NCI-H748 treated with DMSO at 0.1 percent for 48 hours (cell line): ENCODE measurements around the gene SPATA32.
"Not testable (repeated sequence)": the region's sequence is repeated elsewhere in the genome, so short reads cannot be mapped to it uniquely, and the experiment has no call there.

Source experiments
- DNase-seq: peaks from one replicate; lab custom pipeline; 2025; lab: John Stamatoyannopoulos, UW

SPATA32 gene

DNA sequence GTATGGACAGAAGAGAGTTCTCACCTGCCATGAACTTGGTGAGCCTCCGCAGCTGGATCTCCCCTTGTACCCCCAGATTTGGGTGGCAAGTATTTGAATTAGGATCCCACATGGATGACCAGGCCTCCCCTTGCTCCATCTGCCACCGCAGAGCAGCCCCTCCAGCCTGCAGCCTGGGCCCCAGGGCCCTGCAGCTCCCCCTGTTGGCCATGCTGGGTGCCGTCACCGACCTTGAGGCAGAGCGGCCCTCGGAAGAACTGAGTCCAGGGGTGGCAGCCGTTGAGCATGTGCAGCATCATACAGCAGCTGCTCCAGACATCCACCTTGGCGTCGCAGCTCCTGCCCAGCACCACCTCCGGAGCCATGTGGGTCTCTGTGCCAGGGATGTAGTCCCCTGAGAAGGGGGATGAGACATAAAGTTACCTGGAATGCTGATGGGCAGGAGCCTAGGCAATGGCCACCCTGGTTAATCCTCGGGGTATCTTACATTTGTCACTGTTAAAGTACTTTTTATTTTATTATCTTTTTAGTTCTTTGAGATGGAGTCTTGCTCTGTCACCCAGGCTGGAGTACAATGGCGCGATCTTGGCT is 9.0 kb upstream of the SPATA32 start:
- no peak for DNase-seq

DNA sequence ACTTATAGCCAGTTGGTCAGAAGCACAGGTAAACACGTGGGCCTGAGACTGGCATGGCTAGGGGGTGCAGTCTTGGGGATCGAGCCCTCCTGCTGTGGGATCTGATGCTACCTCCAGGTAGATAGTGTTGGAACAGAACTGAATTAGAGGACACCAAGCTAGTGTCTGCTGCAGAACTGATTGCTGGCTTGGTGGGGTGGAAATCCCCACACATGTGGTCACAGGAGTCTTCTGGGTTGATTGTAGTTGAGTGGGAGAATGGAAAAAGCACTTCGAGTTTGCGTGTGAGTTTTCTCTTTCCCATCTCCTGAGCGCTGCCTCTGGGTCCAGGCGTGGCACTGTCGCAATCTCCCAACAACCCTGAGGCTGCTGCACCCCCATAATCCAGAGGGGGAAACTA is 8.0 kb upstream of the SPATA32 start:
- DNase-seq: no peak

DNA sequence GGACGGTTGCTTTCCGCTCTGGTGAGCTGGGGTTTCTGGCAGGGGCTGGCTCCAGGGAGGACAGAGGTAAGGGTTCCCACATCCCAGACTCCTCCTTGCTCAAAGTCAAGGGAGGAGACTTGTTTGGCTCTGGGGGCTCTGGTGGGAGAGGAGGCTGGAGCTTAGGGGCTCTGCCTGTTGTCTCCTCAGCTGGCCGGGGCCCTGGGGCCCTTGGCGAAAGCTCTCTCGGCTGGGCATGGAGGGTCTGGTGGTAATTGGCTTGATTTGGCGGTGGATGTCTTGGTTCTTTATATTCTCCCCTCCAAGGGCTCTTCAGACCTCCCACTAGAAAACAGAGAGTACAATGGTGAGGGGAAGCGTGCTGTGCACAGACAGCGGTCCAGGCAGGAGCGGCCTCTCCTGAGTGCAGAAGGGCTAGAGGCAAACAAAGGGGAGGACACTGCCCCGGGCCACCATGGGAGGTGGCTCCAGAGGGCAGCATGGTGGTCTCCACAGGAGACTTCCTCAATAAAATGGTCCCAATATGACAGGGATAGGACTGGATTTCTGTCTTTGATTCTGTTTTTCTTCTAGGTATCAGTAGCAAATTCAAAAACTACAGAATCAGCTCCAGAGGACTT is 5.7 kb upstream of the SPATA32 start:
- DNase-seq: no peak

DNA sequence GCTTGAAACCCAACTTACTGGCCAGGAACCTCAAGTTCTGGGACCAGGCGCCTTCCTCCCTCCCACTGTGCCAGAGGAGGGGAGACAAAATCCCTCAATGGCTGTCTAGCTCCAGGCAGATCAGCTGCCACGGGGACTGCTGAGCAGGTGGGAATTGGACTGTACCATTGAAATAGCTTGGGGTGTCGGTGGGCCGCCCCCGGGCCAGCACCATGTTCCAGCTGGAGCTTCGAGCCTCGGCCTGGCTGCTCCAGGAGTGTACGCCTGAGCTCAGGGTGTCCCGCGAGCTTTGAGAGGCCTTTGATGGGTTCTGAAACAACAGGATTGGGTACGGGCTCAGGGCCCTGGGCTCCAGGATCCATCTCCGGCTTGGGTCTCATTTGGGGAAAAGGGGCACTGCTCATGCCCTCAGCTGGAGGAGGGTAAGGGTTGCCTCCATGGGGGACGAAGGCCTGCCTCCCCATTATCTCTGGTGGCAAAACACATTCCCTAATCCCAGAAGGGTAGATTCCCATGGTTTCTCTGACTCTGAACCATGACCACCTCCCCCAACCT is 4.6 kb upstream of the SPATA32 start:
- DNase-seq: no peak

DNA sequence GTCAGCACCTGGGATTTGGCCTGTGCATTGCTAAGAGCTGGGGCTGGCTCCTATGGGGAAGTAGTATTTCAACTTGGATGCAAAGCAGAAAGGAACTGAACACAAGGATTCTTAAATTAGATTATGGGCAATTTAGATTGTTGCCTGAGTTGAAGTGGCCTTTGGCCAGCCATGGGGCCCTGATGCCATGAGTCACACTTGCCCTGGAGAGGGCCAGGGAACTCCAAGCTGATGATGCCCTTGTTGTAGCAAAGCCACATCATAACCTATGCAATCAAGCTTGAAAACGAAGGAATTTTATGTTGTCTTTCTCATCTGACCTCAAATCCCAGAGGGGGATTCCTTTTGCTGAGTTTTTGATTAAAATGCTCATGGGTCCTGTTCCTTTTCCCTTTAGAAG is 3.9 kb upstream of the SPATA32 start:
- no peak for DNase-seq

DNA sequence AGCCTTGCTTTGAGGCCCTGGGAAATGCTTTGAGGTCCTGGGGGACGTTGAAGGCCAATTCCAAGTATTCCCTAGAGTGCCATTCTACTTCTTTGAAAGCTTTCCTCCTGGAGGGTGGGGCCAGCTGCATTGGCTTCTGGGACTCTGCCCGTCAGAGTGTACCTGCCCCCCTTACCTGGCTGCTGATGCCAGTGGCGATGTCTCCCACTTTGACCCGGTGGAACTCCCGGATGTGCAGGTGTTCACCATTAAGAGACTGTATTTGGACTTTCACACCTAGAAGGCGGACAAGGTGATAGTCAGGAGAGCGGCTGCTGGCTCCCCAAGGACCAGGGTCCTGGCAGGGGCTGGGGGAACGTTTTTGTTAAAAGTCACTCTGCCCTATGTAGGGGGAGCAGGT is 3.1 kb upstream of the SPATA32 start:
- no peak for DNase-seq

DNA sequence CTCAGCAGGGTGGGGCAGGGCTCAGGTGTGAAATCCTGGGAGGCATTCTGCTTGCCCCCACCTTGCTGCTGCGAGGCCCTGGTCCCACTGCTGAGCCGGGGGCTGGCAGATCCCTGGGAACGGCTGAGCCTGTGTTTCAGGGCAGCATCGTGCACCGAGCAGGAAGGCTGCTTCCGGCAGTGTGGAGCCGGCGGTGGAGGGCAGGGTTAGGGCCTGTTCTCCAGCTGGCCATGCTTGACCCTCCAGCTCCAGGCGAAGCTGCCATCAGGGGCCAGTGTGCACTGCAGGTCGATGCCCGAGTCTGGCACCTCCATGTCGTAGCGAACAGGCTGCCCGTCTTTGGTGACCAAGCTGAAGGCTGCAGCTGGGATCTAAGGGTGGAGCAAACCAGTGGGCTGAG is 2.5 kb upstream of the SPATA32 start:
- DNase-seq: no peak

DNA sequence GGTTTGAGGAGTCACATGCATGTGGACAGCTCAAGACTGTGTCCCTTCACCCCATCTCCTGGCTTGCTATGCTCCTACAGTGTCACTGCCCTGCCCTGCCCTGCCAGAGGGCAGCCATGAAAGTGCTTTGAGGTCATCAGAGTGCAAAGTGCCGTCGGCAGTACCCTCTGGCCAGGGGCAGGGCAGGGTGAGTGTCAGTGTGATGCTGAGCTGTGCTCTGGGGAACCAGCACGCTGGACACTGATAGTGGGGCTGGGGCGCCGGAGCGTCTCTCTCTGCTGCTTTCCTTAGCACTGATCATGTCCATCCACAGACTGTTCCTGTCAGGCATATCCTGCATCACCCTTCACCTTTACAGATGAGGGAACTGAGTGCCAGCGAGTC is 1.6 kb upstream of the SPATA32 start:
- DNase-seq: no peak

DNA sequence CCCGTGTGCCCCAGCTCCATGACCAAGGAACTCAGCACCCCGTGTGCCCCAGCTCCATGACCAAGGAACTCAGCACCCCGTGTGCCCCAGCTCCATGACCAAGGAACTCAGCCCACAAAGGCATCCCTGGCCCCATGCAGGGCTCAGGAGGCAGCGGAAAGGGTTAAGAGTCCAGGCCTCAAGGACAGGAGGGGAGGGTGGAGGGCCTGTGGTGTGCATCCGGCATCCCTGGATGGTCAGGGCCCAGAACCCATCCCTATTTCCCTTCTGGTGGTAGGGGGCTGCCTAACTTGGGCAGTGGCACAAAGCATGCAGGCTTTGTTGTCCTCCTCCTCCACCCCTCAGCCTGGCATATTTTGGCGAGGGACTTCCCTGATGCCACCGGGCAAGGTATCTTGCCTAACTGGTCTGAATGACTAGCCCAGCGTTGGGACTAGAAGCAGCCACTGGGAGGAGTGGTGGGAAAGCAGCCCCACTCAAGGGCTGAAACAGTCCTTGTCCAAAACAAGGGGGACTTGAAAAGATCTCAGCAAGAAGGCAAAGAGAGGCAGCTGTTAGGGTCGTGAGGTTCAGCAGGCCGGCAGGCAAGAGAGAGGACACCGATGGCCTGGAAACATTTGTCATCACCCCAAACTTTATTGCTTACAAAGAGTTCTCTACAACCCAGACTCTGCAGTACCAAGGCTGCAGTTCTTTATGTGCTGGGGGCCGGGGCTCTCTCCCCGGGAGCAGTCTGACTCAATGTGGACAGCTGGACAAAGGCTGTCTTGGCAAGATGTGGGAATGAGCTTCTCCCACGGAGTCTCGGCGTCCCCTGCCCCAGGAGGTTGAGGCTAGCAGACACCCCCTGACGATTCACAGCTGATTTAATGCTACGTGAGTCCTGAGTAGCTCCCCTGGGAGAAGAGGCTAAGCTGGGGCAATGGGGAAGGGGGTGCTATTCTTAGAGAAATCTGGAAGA is 902 bp upstream of the SPATA32 start:
- DNase-seq: no peak

DNA sequence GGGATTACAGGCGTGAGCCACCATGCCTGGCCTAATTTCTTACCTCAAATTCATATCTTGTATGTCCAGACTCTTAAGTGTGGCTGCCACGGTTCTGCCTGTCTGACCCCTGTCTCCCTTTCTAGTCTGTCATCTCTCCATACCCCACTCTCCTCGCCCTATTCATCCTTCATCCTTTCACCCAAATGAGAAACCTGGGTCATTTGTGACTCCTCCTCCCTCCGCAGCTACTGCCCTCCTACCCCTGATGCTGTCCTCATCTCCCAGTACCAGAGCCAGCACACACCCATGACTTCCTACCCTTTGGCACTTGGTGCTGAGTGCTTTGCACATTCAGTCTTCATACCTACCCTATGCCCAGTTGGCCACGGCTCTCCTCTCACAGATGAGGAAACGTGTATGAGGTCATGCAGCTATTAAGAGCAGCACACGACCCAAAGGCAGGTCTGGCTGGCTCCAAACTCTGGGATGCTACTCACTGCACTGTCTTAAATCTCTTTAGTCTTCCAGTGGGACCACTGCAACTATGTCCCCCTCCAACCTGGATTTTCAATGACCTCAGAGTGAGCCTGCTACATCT is 1.6 kb downstream of the SPATA32 start:
- DNase-seq: no peak

DNA sequence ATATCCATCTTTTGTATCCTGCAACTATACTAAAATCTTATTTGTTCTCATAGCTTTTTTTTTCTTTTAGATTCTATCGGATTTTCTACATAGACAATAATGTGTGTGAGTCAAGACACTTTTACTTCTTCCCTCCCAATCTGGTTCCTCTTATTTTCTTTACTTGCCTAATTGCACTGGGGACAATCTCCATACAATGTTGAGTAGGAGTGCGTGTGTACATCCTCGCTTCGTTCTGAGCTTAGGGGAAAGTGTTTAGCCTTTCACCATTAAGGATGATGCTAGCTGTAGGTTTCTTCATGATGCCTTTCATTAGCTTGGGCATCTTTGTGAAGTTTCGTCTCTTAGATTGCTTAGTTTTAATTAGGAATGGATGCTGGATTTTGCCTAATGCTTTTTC is 2.9 kb downstream of the SPATA32 start:
- DNase-seq: no peak

DNA sequence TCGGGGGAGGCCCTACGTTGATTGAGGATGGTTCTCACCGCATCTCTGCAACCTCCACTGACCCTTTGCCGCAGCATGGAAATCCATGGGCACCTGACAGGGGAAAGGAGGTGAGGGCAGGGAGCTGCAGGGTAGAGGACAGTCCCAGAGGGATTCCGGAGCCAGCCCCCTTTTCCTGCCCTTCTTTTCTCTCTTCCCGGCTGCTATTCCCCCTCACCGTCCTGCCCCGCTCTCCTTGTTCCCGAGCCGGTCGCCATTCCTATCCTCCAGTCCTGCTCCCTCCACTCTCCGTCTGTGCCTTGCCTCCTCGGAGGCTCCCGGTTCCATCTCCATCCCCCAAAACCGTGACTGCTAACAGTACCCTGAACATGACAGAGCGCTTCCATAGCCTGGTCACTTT is 4.8 kb downstream of the SPATA32 start:
- no peak for DNase-seq

DNA sequence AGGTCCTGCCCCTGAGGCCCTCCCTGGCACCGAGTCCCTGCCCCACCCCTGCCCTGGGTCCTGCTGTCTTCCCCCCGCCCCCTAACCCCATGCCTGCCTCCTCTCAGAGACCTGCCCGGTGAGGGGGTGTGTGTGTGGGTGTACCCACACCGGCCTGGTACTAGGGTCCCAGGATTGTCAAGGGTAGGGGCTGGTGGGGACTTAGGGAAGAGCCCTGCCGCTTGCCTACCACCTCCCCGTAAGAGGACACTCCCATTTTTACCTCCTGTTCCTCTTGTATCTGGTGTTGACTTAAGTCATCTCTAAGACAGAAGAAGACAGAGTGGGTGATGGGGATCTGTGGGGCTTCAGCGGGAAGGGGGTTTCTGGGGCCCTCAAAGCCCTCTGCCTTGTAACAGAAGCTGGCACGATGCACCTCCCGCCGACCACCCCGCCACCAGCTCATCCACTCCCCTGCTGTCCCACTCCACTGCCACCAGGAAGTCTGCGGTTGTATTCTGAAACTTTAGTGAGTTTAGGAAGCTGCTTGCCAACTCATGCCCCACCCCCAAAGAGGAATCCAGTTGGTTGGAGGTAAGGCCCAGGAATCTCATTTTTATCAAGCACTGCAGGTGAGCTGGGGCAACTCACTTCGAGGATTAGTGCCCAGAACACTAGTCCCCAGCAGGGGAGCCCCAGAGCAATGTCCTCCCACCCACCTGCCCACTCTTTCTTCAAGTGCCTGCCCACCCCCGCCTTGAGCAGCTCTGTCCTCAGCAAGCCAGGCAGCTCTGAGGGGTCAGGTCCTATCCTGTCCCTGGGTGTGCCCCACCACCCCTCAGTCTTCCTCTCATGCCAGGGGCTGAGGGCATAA is 5.6 kb downstream of the SPATA32 start:
- DNase-seq: no peak

DNA sequence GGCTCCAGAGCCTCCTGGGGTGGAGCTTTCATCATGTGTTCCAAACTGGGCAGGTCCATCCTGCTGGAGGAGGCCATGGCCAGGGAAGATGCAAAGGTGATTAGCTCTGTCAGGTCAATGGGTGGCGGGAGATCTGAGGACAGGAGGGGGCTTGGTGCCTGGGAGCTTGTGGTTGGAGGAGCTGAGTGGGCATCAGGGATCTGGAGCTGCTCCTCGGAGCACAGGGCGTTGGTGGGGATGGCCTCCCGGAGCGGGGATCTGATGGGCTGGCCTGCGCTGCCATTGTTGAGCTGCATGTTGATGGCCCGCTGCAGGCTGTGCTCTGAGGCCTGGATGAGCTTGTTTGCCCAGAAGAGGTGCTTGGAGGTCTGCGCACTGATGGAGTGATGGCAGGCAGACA is 6.5 kb downstream of the SPATA32 start:
- DNase-seq: no peak

DNA sequence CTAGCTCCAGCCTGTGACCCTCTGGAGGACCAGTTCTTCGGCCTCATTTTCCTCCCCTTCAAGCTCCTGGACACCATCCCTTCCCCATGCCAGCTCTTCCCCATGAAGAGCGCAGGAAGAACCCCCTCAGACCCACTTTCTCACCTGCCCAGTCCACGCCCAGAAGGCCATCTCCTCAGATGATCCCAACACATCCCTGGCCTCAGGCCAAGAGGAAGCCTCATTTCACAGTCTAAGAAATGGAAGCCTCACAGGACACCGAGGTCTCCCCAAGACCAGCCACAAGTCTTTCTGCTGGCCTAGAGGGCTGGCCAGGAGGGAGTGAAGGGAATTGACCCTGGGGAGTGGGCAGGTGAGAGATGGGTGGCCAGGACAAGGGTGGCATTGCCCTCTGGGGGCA is 8.0 kb downstream of the SPATA32 start:
- no peak for DNase-seq

DNA sequence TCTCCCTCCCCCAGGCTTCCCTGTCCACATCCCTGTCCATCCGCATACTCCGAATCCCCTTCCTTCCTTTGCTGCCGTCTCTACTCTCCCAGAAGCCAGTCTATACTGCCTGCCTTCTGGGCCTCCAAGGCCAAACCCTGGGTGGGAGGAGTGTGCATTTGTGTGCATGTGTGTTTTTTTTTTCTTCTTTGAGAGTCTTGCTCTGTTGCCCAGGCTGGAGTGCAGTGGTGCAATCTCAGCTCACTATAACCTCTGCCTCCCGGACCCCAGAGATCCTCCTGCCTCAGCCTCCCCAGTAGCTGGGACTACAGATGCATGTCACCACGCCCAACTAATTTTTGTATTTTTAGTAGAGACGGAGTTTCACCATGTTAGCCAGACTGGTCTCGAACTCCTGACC is 8.7 kb downstream of the SPATA32 start:
- DNase-seq: not testable (repeated sequence)

DNA sequence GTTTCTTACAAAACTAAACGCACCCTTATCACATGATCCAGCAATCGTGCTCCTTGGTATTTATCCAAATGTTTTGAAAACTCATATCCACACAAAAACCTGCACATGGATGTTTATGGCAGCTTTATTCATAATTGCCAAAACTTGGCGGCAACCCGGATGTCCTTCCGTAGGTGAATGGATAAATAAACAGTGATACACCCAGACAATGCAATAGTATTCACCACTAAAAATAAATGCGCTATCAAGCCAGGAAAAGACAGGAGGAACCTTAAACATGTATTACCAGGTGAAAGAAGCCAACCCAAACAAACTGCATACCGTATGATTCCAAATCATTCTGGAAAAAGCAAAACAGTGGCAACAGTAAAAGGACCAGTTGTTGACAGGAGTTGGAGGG is 10.0 kb downstream of the SPATA32 start:
- DNase-seq: no peak

DNA sequence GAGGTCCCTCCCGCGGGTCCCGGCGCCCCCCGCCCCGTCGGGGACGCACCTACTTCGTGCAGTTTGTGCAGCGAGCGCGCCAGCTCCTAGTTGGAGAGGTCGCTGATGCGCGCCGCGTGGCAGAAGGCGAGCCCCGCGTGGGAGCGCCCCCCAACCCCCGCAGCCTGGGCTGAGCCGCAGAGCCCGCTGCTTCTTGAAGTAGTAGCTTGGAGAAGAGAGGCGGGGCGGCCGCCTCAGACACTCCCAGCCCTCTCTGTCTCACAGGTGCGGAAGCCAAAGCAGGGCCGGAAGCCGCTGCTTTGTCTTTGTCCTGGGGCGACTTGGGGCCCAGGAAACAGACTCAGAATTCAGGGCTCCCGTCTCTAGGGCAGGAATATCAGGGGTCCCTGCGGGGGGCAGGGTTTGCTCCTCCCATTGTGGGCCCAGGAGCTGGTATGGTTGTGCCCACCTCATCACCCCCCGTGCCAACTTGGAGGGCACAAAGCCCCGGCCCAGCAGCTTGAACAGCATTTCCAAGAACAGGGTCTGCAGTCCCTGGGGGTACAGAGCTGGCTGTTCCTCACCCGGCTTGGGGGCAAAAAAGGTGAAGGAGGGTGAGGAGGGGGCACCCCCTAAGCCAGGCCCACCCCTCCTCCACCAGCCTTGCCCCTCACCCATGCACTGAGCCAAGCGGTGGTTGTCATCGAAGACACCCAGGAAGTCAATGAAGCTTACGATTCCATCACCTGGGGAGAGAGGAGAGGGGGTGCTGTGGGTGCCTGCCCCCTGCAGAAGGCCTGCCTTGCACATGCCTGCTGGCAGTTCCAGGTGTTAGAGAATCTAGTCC is 13.5 kb downstream of the SPATA32 start:
- DNase-seq: peak; percentile 7

DNA sequence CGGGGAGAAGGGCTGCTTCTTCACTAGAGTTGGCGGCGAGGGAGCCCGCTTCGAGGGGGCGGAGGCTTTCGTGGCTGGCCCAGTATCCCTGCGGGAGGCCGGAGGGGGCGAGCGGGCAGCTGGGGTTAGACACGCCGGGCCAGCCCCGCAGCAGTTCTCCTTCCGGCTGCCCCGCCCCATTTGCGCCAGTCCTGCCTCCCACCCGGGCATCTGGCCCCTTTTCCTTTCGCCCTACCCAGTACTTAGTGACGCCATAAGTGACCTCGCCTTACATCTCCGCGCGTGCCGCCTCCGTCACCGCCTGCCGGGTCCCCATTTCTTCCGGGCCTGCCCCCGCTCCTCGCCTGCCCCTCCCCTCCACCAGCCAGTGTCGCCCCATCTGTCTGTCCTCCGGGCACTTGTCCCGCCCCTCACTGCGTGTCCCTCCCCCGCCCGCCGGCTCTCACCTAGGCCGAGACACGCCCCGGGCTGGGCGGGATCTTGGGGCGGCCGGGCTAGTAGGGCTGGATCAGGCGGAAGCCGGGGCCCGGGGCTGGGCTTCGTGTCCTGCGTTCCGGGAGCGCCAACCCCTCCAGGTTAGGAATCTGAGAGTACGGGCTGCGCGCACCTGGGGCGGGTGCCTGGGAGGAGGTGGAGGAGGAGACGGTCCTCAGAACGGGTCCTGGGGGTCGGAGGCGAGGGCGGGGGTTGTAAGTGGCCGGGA is 14.3 kb downstream of the SPATA32 start:
- peak; percentile 94 for DNase-seq

DNA sequence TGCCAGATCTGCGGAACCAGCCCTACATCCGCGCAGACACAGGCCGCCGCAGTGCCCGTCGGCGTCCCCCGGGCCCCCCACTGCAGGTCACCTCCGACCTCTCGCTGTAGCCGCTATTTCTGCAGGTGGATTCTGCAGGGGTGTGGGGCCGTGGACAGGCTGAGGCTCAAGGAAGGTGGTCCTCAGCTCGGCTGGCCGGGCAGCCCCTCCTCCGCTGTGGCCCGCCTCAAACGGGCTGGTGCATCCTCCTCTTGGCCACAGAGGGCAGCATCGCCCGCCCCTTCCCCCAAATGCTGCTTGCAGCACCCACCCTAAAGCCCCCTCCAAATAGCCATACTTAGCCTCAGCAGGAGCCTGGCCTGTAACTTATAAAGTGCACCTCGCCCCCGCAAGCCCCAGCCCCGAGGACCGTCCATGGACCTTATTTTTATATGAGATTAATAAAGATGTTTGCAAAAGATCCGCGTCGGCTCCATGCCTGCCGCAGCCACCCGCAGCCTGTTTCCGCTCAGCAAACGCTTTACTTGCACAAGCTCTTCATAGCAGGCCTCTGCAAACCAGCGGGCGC is 14.9 kb downstream of the SPATA32 start:
- DNase-seq: no peak
